ENCODE measurements around the gene CBARP.

Gene CBARP

GRCh38 chr19:1229056-1229923 is 8.5 kb downstream of the CBARP start:
- Histone ChIP-seq H3K79me2 (ENCODE audit: insufficient read depth, low read length) (no peaks in the 10 kb centered on the region), H3K9me3 (ENCODE audit: insufficient read depth, low read length) (no peaks in the 10 kb centered on the region), H2AFZ (ENCODE audit: low read depth, low read length, severe bottlenecking) (no peak overlapping the region), H3K9me2 (replicated peaks; ENCODE audit: insufficient read depth, low read length) (no peaks in the 10 kb centered on the region), H3K9ac (ENCODE audit: low read length) (no peak overlapping the region), H4K20me1 (ENCODE audit: low read depth, low read length) (no peaks in the 10 kb centered on the region), H3K36me3 (ENCODE audit: low read length) (no peaks in the 10 kb centered on the region), H3K4me2 (ENCODE audit: low read depth, low read length, poor library complexity, severe bottlenecking) (no peak overlapping the region), H3K27me3 (ENCODE audit: low read length) (no peaks in the 10 kb centered on the region), H3K27ac (ENCODE audit: low read depth, low read length) (no peak overlapping the region), H3K4me3 (ENCODE audit: insufficient read depth, low read length, poor library complexity, severe bottlenecking) (no peak overlapping the region), H3F3A (ENCODE audit: insufficient read depth) (no peaks in the 10 kb centered on the region; the same call in 1 of the 2 replicates)
- TF ChIP-seq EZH2phosphoT487 (conservative IDR thresholded peaks at IDR 0.05; ENCODE audit: low read length) (no peak), CTCF (IDR thresholded peaks at IDR 0.05; ENCODE audit: insufficient read depth, low read length, poor library complexity, severe bottlenecking) (no peak)

- TF ChIP-seq CTCF (IDR thresholded peaks at IDR 0.05; ENCODE audit: insufficient read depth, low read length, poor library complexity, severe bottlenecking) (no peak), EZH2phosphoT487 (conservative IDR thresholded peaks at IDR 0.05; ENCODE audit: low read length) (no peak)
- no peak overlapping the region for H3K4me2 ChIP-seq (ENCODE audit: low read depth, low read length, poor library complexity, severe bottlenecking)
- H3K9ac ChIP-seq (ENCODE audit: low read length) = no peak overlapping the region
- no peaks in the 10 kb centered on the region for H3K79me2 ChIP-seq (ENCODE audit: insufficient read depth, low read length)
- H4K20me1 ChIP-seq (ENCODE audit: low read depth, low read length) = no peaks in the 10 kb centered on the region
- H3K36me3 ChIP-seq (ENCODE audit: low read length) = no peaks in the 10 kb centered on the region
- H2AFZ ChIP-seq (ENCODE audit: low read depth, low read length, severe bottlenecking) = no peak overlapping the region
- H3K27ac ChIP-seq (ENCODE audit: low read depth, low read length) = no peak overlapping the region
- no peaks in the 10 kb centered on the region for H3K9me2 ChIP-seq (replicated peaks; ENCODE audit: insufficient read depth, low read length)
- H3K9me3 ChIP-seq (ENCODE audit: insufficient read depth, low read length) = no peaks in the 10 kb centered on the region
- no peaks in the 10 kb centered on the region for H3K27me3 ChIP-seq (ENCODE audit: low read length)
- H3K4me3 ChIP-seq (ENCODE audit: insufficient read depth, low read length, poor library complexity, severe bottlenecking) = no peak overlapping the region
- H3F3A ChIP-seq (ENCODE audit: insufficient read depth) = no peaks in the 10 kb centered on the region; the same call in 1 of the 2 replicates
These were observed 9.4 kb downstream of the CBARP start for GRCh38 chr19:1228161-1228957.

- H3K27me3 ChIP-seq (ENCODE audit: low read length) = no peaks in the 10 kb centered on the region
- H3K36me3 ChIP-seq (ENCODE audit: low read length) = no peaks in the 10 kb centered on the region
- H3K4me3 ChIP-seq (ENCODE audit: insufficient read depth, low read length, poor library complexity, severe bottlenecking) = no peak overlapping the region
- no peaks in the 10 kb centered on the region for H3K9me2 ChIP-seq (replicated peaks; ENCODE audit: insufficient read depth, low read length)
- H3K79me2 ChIP-seq (ENCODE audit: insufficient read depth, low read length) = no peaks in the 10 kb centered on the region
- TF ChIP-seq CTCF (IDR thresholded peaks at IDR 0.05; ENCODE audit: insufficient read depth, low read length, poor library complexity, severe bottlenecking) (no peak), EZH2phosphoT487 (conservative IDR thresholded peaks at IDR 0.05; ENCODE audit: low read length) (no peak)
- H4K20me1 ChIP-seq (ENCODE audit: low read depth, low read length) = no peaks in the 10 kb centered on the region
- H3F3A ChIP-seq (ENCODE audit: insufficient read depth) = no peaks in the 10 kb centered on the region; the same call in 1 of the 2 replicates
- H3K4me2 ChIP-seq (ENCODE audit: low read depth, low read length, poor library complexity, severe bottlenecking) = no peak overlapping the region
- no peak overlapping the region for H2AFZ ChIP-seq (ENCODE audit: low read depth, low read length, severe bottlenecking)
- no peak overlapping the region for H3K27ac ChIP-seq (ENCODE audit: low read depth, low read length)
- H3K9me3 ChIP-seq (ENCODE audit: insufficient read depth, low read length) = no peaks in the 10 kb centered on the region
- H3K9ac ChIP-seq (ENCODE audit: low read length) = no peak overlapping the region
These were observed 10.3 kb downstream of the CBARP start for GRCh38 chr19:1227304-1228054.

Data from SU-DHL-6 (cell line).